Measurements from ENCODE around the gene SLC66A1. TPM values are rescaled to one million over a fixed set of nuclear protein-coding genes. Genes with fewer than 3 reads are reported as not detected.

SLC66A1 gene
- total and polyA plus RNA-seq, 2 donors (not counting 3 experiments of a cell fraction or from before 2014, with no cell fraction given): 15.3 to 32.6 TPM

DNA sequence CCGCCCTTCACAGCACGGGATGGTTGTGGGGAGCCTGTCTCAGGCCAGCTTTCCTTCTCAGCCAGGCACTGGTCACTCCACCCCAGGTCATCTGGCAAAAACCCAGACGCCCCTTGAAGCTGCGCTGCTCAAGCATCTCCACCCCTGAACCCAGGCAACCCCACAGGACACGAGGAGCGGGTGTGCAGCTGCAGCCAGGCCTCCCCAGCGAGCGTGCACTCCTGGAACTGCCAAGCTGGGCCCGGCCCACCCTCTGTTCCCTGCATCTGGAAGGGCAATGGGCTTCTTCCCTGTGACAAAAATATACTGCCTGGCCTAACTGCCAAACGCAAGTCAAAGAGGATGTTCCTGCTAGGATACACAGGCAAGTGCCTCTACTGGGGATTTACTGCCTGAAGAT is 39.7 kb downstream of the SLC66A1 start:
- no TSS peak for BruUV-seq (replicated peaks)
- intact Hi-C loops (cut with micrococcal nuclease) (no loop called here), dilution Hi-C loops (cut with MboI; ENCODE audit: extremely low pct_ligation_motif_present, low sequenced_read_pairs) (no loop called here)
- peaks cover 4 to 46% of the 10 kb centered on the region in 2 experiments for H3K36me3 ChIP-seq (ENCODE audit: control insufficient read depth in 2 of 2, extremely low read depth in 1 of 2, insufficient read depth in 2 of 2, low read length in 2 of 2)
- TF ChIP-seq JUN (IDR thresholded peaks at IDR 0.05; ENCODE audit: borderline replicate concordance, insufficient read depth, insufficient read length, low read depth) (no peak), MYC (IDR thresholded peaks at IDR 0.05; ENCODE audit: low read depth, low read length) (no peak), CTCF (IDR thresholded peaks at IDR 0.05; ENCODE audit: extremely low read depth in 1 of 2, insufficient read depth in 1 of 2, low read depth in 1 of 2, low read length in 2 of 2) (no peak), FOS (IDR thresholded peaks at IDR 0.05; ENCODE audit: borderline replicate concordance, insufficient read depth, low read length) (no peak), EZH2 (IDR thresholded peaks at IDR 0.05; ENCODE audit: borderline replicate concordance, low read depth, low read length, severe bottlenecking) (no peak), GATA2 (IDR thresholded peaks at IDR 0.05; ENCODE audit: insufficient read depth, insufficient read length, low read depth, low read length) (no peak), POLR2AphosphoS5 (IDR thresholded peaks at IDR 0.05; ENCODE audit: insufficient read depth, low read depth, low read length) (no peak), POLR2A (IDR thresholded peaks at IDR 0.05; ENCODE audit: low read depth, low read length) (no peak)
- TF ChIP-seq, protein P1, sequence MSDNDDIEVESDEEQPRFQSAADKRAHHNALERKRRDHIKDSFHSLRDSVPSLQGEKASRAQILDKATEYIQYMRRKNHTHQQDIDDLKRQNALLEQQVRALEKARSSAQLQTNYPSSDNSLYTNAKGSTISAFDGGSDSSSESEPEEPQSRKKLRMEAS (IDR thresholded peaks at IDR 0.05; ENCODE audit: insufficient read depth, insufficient read length): no peak
- no peaks in the 10 kb centered on the region for H3K27me3 ChIP-seq (ENCODE audit: control insufficient read depth in 2 of 2, insufficient read depth in 2 of 2, low read length in 2 of 2)
- no peaks in the 10 kb centered on the region for H4K20me1 ChIP-seq (replicated peaks; ENCODE audit: control insufficient read depth, extremely low read depth, insufficient read depth, low read length)
- DNase-seq (ENCODE audit: low read depth, low spot score) (no peak), FAIRE-seq (no peak)
- no peak overlapping the region for H3K9ac ChIP-seq (replicated peaks; ENCODE audit: extremely low read depth, insufficient read depth, low read length)
- ChIA-PET POLR2A (no interaction called here), CTCF (interaction anchor here (10.6 kb wide), 1 partner anchor 301 kb away, joined by 99 read pairs; no protein-coding TSS in a partner anchor)
- no peaks in the 10 kb centered on the region for H3K9me1 ChIP-seq (replicated peaks; ENCODE audit: control insufficient read depth, extremely low read depth, insufficient read depth, low read length)
- no peak overlapping the region for H3K4me2 ChIP-seq (ENCODE audit: insufficient read depth, low read length)
- H3K4me3 ChIP-seq (replicated peaks in 1 of 3; ENCODE audit: insufficient read depth in 1 of 3, low read depth in 1 of 3, low read length in 3 of 3): no peak overlapping the region
- no peaks in the 10 kb centered on the region for H3K4me1 ChIP-seq (ENCODE audit: control insufficient read depth, extremely low read depth, insufficient read depth, low read length)
- H2AFZ ChIP-seq (ENCODE audit: low read depth, low read length): no peak overlapping the region
- no peaks in the 10 kb centered on the region for H3K9me3 ChIP-seq (replicated peaks; ENCODE audit: control insufficient read depth, insufficient read depth, low read length)
- H3K27ac ChIP-seq (ENCODE audit: insufficient read depth, low read depth, low read length): no peak overlapping the region
- no peaks in the 10 kb centered on the region for H3K79me2 ChIP-seq (ENCODE audit: control insufficient read depth, insufficient read depth, low read length)

Measured in endothelial cell of umbilical vein (primary cell).